Subcutaneous adipose tissue (tissue), 4 donors: Measurements from ENCODE around the gene CRIP2. TPM values are rescaled to one million over a fixed set of nuclear protein-coding genes. Genes with fewer than 3 reads are reported as not detected.

Source experiments
- CTCF ChIP-seq: fragments of 450-650 bp; IDR thresholded peaks from one replicate; pipeline ENCODE4 v1.5.1; 2016; ENCODE audit warnings: low read depth, mild to moderate bottlenecking, control low read depth, antibody characterized with exemption, moderate library complexity
- total RNA-seq, 4 donors: library from RNA; depleted of rRNA; stranded (reverse); fragments of >200 nt; gene quantifications; one replicate each; pipeline ENCODE4 v1.1.0, GENCODE V29; 2016

Gene CRIP2
- total RNA-seq, 4 donors from 2014 or later, result 24.1 to 84.0 (median 44.6) TPM

- TF ChIP-seq CTCF, result no peak
Measured at GRCh38 chr14:105492971-105493871, 18.6 kb downstream of the CRIP2 start.

- TF ChIP-seq CTCF, result no peak
Measured at GRCh38 chr14:105493921-105494605, 19.4 kb downstream of the CRIP2 start.

GRCh38 chr14:105494606-105494929, 19.9 kb downstream of the CRIP2 start:
- TF ChIP-seq CTCF, result no peak

GRCh38 chr14:105495101-105495989, 20.7 kb downstream of the CRIP2 start:
- TF ChIP-seq CTCF, result no peak

- TF ChIP-seq CTCF, result no peak
Measured at GRCh38 chr14:105495990-105496830, 21.6 kb downstream of the CRIP2 start.

- no peak for TF ChIP-seq CTCF
Measured at GRCh38 chr14:105496831-105497591, 22.4 kb downstream of the CRIP2 start.
